ENCODE data around the gene AGO3.
"Not testable (repeated sequence)": the region's sequence is repeated elsewhere in the genome, so short reads cannot be mapped to it uniquely, and the experiment has no call there.

The AGO3 gene

DNA sequence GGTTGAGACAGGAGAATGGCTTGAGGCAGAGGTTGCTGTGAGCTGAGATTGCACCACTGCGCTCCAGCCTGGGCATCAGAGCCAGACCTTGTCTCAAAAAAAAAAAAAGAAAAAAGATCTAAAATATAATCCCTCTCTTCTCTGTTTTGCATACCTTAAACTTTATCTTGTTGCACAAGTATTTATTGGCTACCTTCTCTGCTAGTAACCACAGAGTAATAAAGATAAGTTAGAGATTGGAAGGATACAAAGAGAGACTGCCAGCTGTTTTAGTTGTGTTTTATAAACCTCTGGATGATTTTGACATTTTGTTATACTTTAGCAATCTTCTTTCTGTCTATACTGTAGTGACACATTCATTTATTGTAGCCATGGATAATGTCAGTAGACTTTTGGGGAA, 27.7 kb downstream of the AGO3 start:
- DNase-seq (ENCODE audit: low read depth) = no peak
- no peak overlapping the region for H3K4me3 ChIP-seq (ENCODE audit: low read depth, low read length)
- TF ChIP-seq, protein P1, sequence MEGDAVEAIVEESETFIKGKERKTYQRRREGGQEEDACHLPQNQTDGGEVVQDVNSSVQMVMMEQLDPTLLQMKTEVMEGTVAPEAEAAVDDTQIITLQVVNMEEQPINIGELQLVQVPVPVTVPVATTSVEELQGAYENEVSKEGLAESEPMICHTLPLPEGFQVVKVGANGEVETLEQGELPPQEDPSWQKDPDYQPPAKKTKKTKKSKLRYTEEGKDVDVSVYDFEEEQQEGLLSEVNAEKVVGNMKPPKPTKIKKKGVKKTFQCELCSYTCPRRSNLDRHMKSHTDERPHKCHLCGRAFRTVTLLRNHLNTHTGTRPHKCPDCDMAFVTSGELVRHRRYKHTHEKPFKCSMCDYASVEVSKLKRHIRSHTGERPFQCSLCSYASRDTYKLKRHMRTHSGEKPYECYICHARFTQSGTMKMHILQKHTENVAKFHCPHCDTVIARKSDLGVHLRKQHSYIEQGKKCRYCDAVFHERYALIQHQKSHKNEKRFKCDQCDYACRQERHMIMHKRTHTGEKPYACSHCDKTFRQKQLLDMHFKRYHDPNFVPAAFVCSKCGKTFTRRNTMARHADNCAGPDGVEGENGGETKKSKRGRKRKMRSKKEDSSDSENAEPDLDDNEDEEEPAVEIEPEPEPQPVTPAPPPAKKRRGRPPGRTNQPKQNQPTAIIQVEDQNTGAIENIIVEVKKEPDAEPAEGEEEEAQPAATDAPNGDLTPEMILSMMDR (IDR thresholded peaks at IDR 0.05; ENCODE audit: insufficient read depth, low read depth, low read length, missing control alignments) = no peak

DNA sequence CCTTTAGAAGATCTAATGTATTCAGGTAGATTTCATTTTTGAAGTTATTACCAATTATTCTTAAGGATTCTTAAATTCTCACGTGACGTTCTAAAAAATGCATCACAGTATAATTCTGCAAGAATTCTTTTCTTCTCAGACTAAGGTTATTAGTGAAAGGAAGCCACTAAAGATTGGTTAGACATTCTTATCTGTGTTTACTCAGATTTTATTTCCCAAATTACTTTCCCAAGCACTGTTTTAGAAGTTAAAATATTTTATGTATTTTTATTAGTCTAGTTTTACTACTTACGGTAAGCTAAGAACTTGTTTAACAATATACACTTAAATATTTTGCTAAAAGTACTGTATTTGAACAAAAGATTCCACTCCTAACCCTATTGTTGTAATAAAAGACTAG, 28.4 kb downstream of the AGO3 start:
- no peak for DNase-seq (ENCODE audit: low read depth)
- H3K4me3 ChIP-seq (ENCODE audit: low read depth, low read length) = no peak overlapping the region
- TF ChIP-seq, protein P1 (IDR thresholded peaks at IDR 0.05; ENCODE audit: insufficient read depth, low read depth, low read length, missing control alignments) = no peak

DNA sequence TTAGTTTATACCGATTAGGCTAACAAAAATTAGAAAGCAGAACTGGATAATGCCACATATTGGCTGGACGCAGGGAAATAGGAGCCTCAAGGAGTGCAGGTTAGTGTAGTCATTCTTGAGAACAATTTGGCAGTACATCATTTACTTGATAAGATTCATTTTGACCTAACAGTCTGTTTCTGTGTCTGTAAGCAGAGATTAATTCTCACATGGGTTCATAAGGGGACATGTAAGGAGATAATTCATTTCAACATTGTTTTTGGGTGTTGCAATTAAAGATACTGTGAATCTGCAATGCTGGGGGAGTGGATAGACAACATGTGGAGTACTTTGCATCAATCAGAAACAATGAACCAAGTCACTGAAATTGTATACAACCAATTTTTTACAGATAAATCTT, 32.0 kb downstream of the AGO3 start:
- TF ChIP-seq, protein P1 (IDR thresholded peaks at IDR 0.05; ENCODE audit: insufficient read depth, low read depth, low read length, missing control alignments) = no peak
- no peak overlapping the region for H3K4me3 ChIP-seq (ENCODE audit: low read depth, low read length)
- no peak for DNase-seq (ENCODE audit: low read depth)

DNA sequence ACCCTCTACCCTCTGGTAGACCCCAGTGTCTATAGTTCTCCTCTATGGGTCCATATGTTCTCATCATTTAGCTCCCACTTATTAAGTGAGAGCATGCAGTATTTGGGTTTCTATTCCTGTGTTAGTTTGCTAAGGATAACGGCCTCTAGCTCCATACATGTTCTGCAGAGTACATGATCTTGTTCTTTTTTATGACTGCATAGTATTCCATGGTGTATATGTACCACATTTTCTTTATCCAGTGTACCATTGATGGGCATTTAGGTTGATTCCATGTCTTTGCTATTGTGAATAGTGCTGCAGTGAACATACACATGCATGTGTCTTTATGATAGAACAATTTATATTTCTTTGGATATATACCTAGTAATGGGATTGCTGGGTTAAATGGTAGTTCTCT, 33.4 kb downstream of the AGO3 start:
- not testable (repeated sequence) for H3K4me3 ChIP-seq (ENCODE audit: low read depth, low read length)

DNA sequence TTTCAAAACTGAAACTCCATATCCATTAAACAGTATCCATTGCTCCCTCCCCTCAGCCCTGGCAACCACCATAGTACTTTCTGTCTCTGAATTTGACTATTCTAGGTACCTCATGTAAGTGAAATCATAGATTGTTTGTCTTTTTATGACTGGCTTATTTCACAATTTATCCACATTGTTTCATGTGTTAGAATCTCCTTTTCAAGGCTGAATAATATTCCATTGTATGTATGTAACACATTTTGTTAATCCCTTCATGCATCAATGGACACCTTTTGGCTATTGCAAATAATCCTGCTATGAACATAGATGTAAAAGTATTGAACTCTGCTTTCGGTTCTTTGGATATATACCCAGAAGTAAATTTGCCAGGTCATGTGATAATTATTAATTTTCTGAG, 37.5 kb downstream of the AGO3 start:
- TF ChIP-seq, protein P1 (IDR thresholded peaks at IDR 0.05; ENCODE audit: insufficient read depth, low read depth, low read length, missing control alignments) = no peak
- H3K4me3 ChIP-seq (ENCODE audit: low read depth, low read length) = no peak overlapping the region
- no peak for DNase-seq (ENCODE audit: low read depth)

More for the DNA sequence above, 33.4 kb downstream of the AGO3 start:
- not testable (repeated sequence) for DNase-seq (ENCODE audit: low read depth)

DNA sequence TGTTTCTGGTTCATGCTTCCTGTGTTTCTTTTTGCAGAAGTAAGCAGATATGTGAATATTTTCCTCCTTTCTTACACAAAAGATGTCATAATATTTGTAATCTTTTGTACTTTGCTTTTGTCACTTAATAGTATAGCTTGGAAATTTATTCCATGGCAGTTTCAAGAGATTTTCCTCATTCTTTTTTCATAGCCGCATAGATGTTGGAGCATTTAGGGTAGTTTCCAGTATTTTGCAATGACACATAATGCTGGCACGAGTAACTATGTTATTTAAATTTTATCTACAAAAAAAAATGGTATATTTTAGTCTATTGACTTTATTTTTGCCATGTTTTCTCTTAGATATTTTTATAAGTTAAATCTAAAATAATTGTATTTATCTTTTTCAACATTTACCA, 40.7 kb downstream of the AGO3 start:
- H3K4me3 ChIP-seq (ENCODE audit: low read depth, low read length) = no peak overlapping the region
- no peak for DNase-seq (ENCODE audit: low read depth)
- TF ChIP-seq, protein P1 (IDR thresholded peaks at IDR 0.05; ENCODE audit: insufficient read depth, low read depth, low read length, missing control alignments) = no peak

DNA sequence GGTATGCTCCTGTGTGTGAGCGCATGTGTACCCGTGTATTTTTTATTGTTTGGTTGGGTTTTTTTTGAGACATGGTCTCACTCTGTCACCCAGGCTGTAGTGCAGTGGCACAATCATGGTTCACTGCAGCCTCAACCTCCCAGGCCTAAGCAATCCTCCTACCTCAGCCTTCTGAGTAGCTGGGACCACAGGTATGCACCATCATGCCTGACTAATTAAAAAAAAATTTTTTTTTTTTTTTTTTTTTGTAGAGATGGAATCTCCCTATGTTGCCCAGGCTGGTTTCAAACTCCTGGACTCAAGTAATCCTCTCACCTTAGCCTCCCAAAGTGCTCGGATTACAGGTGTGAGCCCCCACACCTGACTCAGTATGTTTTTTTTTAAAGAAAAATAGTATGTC, 41.7 kb downstream of the AGO3 start:
- not testable (repeated sequence) for DNase-seq (ENCODE audit: low read depth); H3K4me3 ChIP-seq (ENCODE audit: low read depth, low read length)

DNA sequence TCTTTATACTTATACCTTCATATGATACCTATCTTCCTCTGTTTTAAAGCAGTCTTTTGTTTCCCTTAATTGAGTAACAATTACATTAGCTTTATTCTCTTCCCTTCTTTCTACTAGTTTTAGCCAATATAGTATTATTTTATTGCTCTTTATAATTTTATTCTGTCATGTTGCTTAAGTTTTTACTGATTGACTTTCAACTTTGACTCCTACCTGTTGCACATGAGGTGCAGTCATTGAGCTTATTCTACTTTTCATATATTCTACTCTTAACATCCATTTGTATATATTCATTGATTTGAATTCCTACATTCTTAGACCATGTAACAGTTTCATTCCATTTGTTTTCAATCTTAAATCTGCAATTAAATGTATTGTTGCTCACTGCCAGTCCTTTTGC, 49.2 kb downstream of the AGO3 start:
- DNase-seq (ENCODE audit: low read depth) = no peak
- TF ChIP-seq, protein P1 (IDR thresholded peaks at IDR 0.05; ENCODE audit: insufficient read depth, low read depth, low read length, missing control alignments) = no peak

More for the DNA sequence above, 49.2 kb downstream of the AGO3 start:
- no peak overlapping the region for H3K4me3 ChIP-seq (ENCODE audit: low read depth, low read length)
